Fibroblast of skin of right biceps (primary cell): ENCODE data around the gene PLCB1.

Source experiments
- DNase-seq: peaks from one replicate; pipeline ENCODE4 v3.0.0-alpha.2; 2013

PLCB1 gene

GRCh38 chr20:8250539-8251200, 118.6 kb downstream of the PLCB1 start:
- DNase-seq = no peak

DNA sequence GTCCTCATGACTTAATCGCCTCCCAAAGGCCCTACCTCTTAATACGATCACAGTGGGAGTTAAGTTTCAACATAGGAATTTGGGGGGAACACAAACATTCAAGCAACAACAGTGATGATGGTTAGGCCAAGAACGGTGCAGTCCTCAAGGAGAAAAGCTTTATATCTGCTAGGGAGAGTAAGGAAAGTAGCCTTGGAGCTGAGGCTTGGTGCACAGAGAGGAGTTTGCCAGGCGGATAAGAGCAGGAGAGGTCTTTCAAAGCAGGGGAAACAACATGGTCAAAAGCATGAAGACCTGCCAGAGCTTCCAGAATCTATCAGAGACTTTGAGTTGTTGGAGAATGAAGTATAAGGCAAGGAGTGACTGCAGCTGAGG, 119.1 kb downstream of the PLCB1 start:
- no peak for DNase-seq

DNA sequence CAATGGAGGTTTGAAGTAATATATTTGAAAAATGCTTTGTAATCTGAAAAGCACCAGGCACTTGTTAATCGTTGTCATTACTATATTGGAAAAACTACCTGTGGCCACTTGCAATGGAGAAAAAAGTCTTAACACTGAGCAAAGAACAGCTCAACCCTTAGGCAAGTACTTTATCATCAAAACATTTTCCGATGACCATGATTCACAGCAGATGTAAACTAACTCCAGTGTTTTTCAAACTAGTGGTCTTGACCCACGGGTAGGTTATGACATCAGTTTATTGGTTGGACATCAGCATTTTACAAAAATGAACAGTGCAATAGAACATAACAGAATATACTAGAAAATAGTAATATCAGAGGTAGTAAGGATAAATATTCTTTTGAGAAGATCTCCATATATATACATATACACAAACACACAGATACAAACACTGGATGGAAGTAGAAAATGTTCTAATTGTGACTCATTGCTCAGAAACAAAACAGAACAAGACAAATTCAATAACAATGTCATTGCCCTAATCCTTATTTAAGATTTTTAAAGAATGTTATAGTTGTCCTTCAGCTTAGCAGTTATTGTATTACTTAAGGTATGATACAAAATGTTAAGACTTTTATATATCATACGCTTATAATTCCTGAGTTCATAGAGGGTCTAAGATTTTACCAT, 123.0 kb downstream of the PLCB1 start:
- no peak for DNase-seq

DNA sequence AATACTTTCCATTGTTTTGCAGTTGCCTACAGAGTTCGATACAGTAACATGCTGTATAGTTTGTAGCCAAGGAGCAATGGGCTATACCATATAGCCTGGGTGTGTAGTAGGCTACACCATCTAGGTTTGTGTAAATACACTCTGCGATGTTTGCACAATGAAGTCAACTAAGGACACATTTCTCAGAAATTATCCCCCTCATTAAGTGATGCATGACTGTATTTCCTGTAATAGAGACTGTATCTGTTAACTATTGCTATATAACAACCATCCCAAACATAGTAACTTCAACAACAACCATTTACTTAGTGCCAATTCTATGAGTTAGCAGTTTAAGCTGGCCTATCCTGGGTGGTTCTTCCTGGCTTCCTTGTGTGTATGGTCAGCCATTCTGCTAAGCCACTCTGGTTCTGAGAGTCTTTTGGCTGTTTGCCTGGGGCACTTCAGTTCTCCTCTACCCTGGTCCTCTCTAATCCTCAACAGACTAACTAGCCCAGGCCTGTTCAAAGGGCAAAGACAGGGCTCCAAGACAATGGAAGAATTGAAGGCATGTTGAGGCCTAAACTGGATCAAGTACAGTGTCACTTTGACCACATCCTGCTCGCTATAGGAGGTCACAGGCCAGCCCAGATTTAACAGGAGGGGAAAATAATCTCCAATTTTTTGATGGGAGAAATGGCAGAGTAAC, 124.0 kb downstream of the PLCB1 start:
- no peak for DNase-seq

- no peak for DNase-seq
Observed at GRCh38 chr20:8260837-8261251, 128.8 kb downstream of the PLCB1 start.

GRCh38 chr20:8262721-8263120, 130.7 kb downstream of the PLCB1 start:
- DNase-seq = no peak

GRCh38 chr20:8265588-8265987, 133.5 kb downstream of the PLCB1 start:
- no peak for DNase-seq

DNA sequence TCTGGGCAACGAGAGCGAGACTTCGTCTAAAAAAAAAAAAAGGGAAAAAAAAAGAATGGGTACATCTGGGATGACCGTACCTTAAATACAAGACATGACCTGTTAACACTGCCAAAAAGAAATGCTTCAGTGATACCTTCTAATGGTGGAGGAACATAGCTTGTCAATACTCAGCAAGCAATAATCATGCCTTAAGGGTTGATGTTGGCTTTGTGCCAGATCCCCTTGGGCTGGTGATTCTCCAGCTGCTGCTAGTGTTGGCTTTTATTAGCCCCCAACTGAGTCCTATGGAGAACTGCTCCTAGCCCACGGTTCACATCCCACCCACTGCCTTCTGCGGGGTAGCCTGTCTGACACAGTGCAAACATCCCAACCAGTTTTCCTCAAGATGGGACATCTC, 134.9 kb downstream of the PLCB1 start:
- DNase-seq = no peak

- no peak for DNase-seq
Observed at GRCh38 chr20:8271727-8272126, 139.7 kb downstream of the PLCB1 start.

GRCh38 chr20:8272766-8273165, 140.7 kb downstream of the PLCB1 start:
- DNase-seq = no peak

- no peak for DNase-seq
Observed at GRCh38 chr20:8284902-8285301, 152.8 kb downstream of the PLCB1 start.

GRCh38 chr20:8287340-8287739, 155.3 kb downstream of the PLCB1 start:
- no peak for DNase-seq

DNA sequence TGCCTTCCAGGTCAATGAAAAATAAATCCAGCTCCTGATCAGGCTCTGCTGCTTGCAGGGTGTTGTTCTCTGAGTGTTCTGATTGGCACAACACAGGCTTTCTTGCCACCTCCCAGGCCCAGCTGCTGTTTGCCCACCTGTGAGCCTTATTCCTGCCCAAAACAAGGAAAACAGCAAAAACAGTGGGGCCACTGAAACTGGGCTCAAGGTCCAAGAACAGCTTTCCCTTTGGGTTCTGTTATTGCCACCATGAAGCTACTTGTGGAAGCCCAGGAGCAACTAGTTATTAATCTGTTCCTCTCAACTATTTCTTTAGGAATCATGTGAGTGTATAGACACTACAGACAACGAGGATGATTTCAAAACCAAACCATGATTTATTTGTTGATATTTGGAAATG, 159.1 kb downstream of the PLCB1 start:
- no peak for DNase-seq

DNA sequence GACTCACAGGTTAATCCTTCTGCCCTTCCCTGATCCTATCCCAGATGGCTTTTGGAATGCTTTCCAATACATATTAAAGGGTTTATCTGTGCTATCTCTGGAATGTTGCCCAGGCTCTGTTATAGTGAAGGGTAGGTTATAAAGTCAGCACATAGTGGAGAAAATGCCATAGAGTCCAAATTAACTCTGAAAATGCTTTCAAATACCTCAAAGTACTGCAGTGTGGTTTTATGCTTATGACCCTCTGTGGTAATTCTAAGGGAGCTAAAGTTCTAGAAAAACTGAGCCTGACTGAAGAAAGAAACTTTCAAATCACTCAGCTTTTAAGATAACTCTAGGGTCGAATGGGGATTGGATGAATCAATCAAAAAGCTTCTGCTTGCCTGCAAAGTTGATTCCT, 159.8 kb downstream of the PLCB1 start:
- DNase-seq = peak; percentile 92

- no peak for DNase-seq
Observed at GRCh38 chr20:8292793-8293192, 160.7 kb downstream of the PLCB1 start.

- no peak for DNase-seq
Observed at GRCh38 chr20:8293750-8294149, 161.7 kb downstream of the PLCB1 start.

GRCh38 chr20:8296536-8296935, 164.5 kb downstream of the PLCB1 start:
- DNase-seq = no peak

DNA sequence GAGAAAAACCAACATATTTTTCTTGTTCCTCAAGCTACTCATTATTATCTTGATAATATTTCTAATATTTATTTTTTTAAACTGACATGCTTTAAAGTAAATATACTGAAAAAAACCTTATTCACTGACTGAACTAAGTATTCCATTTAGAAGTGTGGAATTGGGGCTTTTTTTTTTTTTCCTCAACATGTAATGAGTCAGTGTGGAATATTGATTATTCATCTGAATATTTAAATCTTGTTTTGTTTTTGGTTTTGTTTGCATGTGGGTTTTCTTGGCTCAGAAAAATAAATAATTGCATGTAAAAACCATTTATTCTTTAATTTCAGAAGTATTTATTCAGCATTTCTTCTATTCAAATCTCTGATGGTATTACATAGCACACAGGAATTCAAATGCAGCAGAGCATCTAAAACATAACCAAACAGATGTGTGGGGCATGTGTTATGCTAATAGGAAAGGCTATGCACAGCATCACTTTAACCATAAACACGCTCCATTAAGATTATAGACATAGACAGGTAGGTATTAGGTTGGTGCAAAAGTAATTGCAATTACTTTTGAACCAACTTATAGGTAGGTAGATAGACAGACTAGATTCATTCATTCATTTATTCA, 166.5 kb downstream of the PLCB1 start:
- DNase-seq = no peak

- peak; percentile 59 for DNase-seq
Observed at GRCh38 chr20:8299921-8300320, 167.9 kb downstream of the PLCB1 start.

GRCh38 chr20:8301655-8302054, 169.6 kb downstream of the PLCB1 start:
- no peak for DNase-seq

GRCh38 chr20:8303651-8304050, 171.6 kb downstream of the PLCB1 start:
- DNase-seq = no peak

DNA sequence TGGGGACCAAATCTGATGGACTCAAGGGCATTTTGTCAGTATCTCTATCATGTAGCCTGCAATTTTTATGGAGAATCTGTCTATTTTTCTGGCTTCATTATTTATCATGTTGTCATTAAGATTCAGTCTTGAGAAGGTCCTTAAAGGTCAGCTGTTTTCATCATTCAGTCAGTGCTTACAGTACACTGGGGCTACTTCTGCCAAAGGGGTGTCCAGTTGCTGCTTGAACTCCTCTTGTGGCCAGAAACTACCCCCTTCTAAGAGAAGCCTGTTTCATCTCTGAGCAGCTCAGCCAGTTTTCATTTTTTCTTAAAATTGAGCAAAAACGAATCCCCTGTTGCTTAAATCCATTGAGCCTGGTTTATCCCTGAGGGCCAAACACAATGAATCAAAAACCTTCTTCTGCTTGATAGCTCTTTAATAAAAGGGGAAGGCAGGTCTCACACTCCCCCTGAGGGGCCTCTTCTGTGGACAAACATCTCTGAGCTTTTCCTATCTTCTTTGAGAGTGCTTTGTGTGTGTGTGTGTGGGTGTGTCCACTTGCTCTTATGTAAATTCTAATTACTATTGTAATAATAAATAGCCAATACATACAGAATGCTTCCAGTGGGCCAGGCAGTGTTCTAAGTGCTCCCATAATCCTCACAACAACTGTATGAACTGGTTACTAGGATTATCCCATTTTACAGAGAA, 172.2 kb downstream of the PLCB1 start:
- DNase-seq = no peak

DNA sequence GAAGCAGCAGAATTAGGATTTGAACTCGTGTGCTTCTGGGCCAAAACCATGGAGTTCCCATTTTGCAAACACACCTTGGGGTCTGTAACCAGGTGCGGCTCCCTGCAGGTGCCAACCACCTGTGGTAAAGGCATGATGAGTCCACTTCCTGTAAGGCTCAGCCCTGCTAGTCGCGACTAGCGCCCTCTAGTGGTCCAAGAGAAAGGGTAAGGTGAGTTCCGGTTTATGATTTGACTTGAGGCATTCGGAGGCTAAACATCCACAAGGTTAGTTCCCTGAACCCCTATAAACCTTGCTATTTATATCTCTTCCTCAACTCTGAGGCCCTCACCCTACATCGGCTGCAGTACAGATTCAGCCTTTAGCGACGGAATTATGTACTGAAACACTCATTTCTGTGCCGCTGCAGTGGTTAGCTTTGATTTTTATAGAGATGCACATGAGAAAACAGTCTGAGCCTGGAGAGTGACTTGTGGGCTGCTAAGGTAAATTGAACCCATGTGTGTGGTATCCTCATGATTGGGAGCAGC, 173.4 kb downstream of the PLCB1 start:
- DNase-seq = peak; percentile 45
